Epithelial cell of esophagus (primary cell): Measurements from ENCODE around the gene GOLGA8B.

Experiments used
- DNase-seq: peaks from one replicate; pipeline ENCODE4 v3.0.0; 2010; ENCODE audit warnings: low read depth
- H3K4me3 ChIP-seq: 2 replicates; pipeline ENCODE4 v1.5.1; 2011; ENCODE audit warnings: mild to moderate bottlenecking, low read length, control low read depth
- CTCF ChIP-seq: IDR thresholded peaks from 2 replicates; pipeline ENCODE4 v1.5.1; 2011; ENCODE audit warnings: low read depth, mild to moderate bottlenecking, low read length, control low read depth, inconsistent platforms; ENCODE audit not compliant: insufficient read depth; ENCODE audit errors: missing control alignments

GOLGA8B gene

GRCh38 chr15:34619151-34619550, 35.7 kb upstream of the GOLGA8B start:
- no peak for TF ChIP-seq CTCF
- H3K4me3 ChIP-seq = no peak overlapping the region
- no peak for DNase-seq

GRCh38 chr15:34618073-34618472, 34.6 kb upstream of the GOLGA8B start:
- DNase-seq = no peak
- no peak for TF ChIP-seq CTCF
- no peak overlapping the region for H3K4me3 ChIP-seq

- H3K4me3 ChIP-seq = no peak overlapping the region
- peak; percentile 75 for DNase-seq
- TF ChIP-seq CTCF = peak; percentile 51
Observed at GRCh38 chr15:34616613-34617012, 33.2 kb upstream of the GOLGA8B start.

GRCh38 chr15:34613997-34614396, 30.5 kb upstream of the GOLGA8B start:
- DNase-seq = no peak
- TF ChIP-seq CTCF = no peak

GRCh38 chr15:34613301-34613700, 29.9 kb upstream of the GOLGA8B start:
- no peak for DNase-seq
- H3K4me3 ChIP-seq = no peak overlapping the region
- TF ChIP-seq CTCF = no peak

More at GRCh38 chr15:34613997-34614396, 30.5 kb upstream of the GOLGA8B start:
- no peak overlapping the region for H3K4me3 ChIP-seq

- peak; percentile 49 for TF ChIP-seq CTCF
- DNase-seq = peak; percentile 37
- H3K4me3 ChIP-seq = no peak overlapping the region
Observed at GRCh38 chr15:34610354-34610753, 26.9 kb upstream of the GOLGA8B start.
